ENCODE results near the gene EPHB2. TPM values are rescaled to one million over a fixed set of nuclear protein-coding genes. Genes with fewer than 3 reads are reported as not detected.

Gene EPHB2
- total and polyA plus RNA-seq, 8 donors, result 0.13 to 88.1 (median 2.6) TPM; not detected in 1

GRCh38 chr1:22863766-22864165 lies 153.1 kb downstream of the EPHB2 start:
- TF ChIP-seq CTCF (IDR thresholded peaks at IDR 0.05) (no peak), POLR2AphosphoS5 (IDR thresholded peaks at IDR 0.05) (no peak), POLR2A (IDR thresholded peaks at IDR 0.05) (no peak), EP300 (IDR thresholded peaks at IDR 0.05) (no peak)
- WGBS, 5 donors, result 90 to 97% (median 92%) methylated on average over 7 of the region's 7 CpGs
- Histone ChIP-seq H3K9me3 (peaks cover 0 to 7% (median 5%) of the 10 kb centered on the region in 4 donors), H3K27me3 (no peaks in the 10 kb centered on the region), H3K36me3 (no peaks in the 10 kb centered on the region), H3K4me1 (no peaks in the 10 kb centered on the region), H3K27ac (no peak overlapping the region), H3K4me3 (no peak overlapping the region)
- intact Hi-C loops (cut with DNase I; ENCODE audit: low total_unique reads), result no loop called here
- no peak for DNase-seq

- peaks cover 0 to 7% (median 5%) of the 10 kb centered on the region in 4 donors for H3K9me3 ChIP-seq
- TF ChIP-seq POLR2AphosphoS5 (IDR thresholded peaks at IDR 0.05), result no peak
- no peak for TF ChIP-seq CTCF (IDR thresholded peaks at IDR 0.05)
- TF ChIP-seq POLR2A (IDR thresholded peaks at IDR 0.05), result no peak
- no peak for TF ChIP-seq EP300 (IDR thresholded peaks at IDR 0.05)
- no peaks in the 10 kb centered on the region for H3K36me3 ChIP-seq
- no peaks in the 10 kb centered on the region for H3K27me3 ChIP-seq
- no peak for DNase-seq
- no peak overlapping the region for H3K4me3 ChIP-seq
- WGBS, 5 donors, result 90 to 97% (median 94%) methylated on average over 10 to 24 of the region's 24 CpGs
- H3K27ac ChIP-seq, result no peak overlapping the region
- intact Hi-C loops (cut with DNase I; ENCODE audit: low total_unique reads), result no loop called here
- no peaks in the 10 kb centered on the region for H3K4me1 ChIP-seq
Measured at GRCh38 chr1:22864886-22865285, 154.2 kb downstream of the EPHB2 start.

GRCh38 chr1:22865736-22866135 lies 155.1 kb downstream of the EPHB2 start:
- intact Hi-C loops (cut with DNase I; ENCODE audit: low total_unique reads), result no loop called here
- Histone ChIP-seq H3K4me1 (peaks cover 0 to 8% (median 3%) of the 10 kb centered on the region in 4 donors), H3K4me3 (no peak overlapping the region), H3K36me3 (no peaks in the 10 kb centered on the region), H3K9me3 (peaks cover 0 to 7% (median 5%) of the 10 kb centered on the region in 4 donors), H3K27ac (no peak overlapping the region), H3K27me3 (no peaks in the 10 kb centered on the region)
- 59 to 86% (median 73%) methylated on average over 5 of the region's 5 CpGs for WGBS, 5 donors
- TF ChIP-seq EP300 (IDR thresholded peaks at IDR 0.05), result no peak
- TF ChIP-seq POLR2AphosphoS5 (IDR thresholded peaks at IDR 0.05), result no peak
- TF ChIP-seq CTCF (IDR thresholded peaks at IDR 0.05), result no peak
- no peak for TF ChIP-seq POLR2A (IDR thresholded peaks at IDR 0.05)
- no peak for DNase-seq

GRCh38 chr1:22866868-22867267 lies 156.2 kb downstream of the EPHB2 start:
- Histone ChIP-seq H3K9me3 (peaks cover 0 to 7% (median 5%) of the 10 kb centered on the region in 4 donors), H3K4me3 (no peak overlapping the region), H3K36me3 (no peaks in the 10 kb centered on the region), H3K27ac (no peak overlapping the region), H3K4me1 (peaks cover 0 to 11% (median 4%) of the 10 kb centered on the region in 4 donors), H3K27me3 (no peaks in the 10 kb centered on the region)
- WGBS, 5 donors, result 93 to 98% (median 96%) methylated on average over 5 of the region's 5 CpGs
- intact Hi-C loops (cut with DNase I; ENCODE audit: low total_unique reads), result no loop called here
- no peak for DNase-seq
- TF ChIP-seq POLR2AphosphoS5 (IDR thresholded peaks at IDR 0.05), result no peak
- TF ChIP-seq CTCF (IDR thresholded peaks at IDR 0.05), result no peak
- no peak for TF ChIP-seq POLR2A (IDR thresholded peaks at IDR 0.05)
- no peak for TF ChIP-seq EP300 (IDR thresholded peaks at IDR 0.05)
